Esophagus mucosa (tissue), 1 donor: Measurements from ENCODE around the gene TMEM35B. TPM values are rescaled to one million over a fixed set of nuclear protein-coding genes. Genes with fewer than 3 reads are reported as not detected.
"Not testable (repeated sequence)": the region's sequence is repeated elsewhere in the genome, so short reads cannot be mapped to it uniquely, and the experiment has no call there.

ENCODE experiments used
- ATAC-seq: fragments of 200-7000 bp; cut with Tn5 transposase; one replicate; pipeline ENCODE4 v1.9.1; 2020
- total RNA-seq: library from RNA; stranded (reverse); gene quantifications from one replicate; pipeline ENCODE4 v1.2.4, GENCODE V29; 2023
- donor health status: DM: yes; HTN: yes; CAD: no.

TMEM35B gene
- total RNA-seq, 1 donor from 2014 or later: 4.2 TPM

GRCh38 chr1:34975771-34976170 lies 9.4 kb downstream of the TMEM35B start:
- ATAC-seq: no peak

GRCh38 chr1:34975338-34975737 lies 9.8 kb downstream of the TMEM35B start:
- no peak for ATAC-seq

- no peak for ATAC-seq
These were observed 10.5 kb downstream of the TMEM35B start for GRCh38 chr1:34974626-34975025.

DNA sequence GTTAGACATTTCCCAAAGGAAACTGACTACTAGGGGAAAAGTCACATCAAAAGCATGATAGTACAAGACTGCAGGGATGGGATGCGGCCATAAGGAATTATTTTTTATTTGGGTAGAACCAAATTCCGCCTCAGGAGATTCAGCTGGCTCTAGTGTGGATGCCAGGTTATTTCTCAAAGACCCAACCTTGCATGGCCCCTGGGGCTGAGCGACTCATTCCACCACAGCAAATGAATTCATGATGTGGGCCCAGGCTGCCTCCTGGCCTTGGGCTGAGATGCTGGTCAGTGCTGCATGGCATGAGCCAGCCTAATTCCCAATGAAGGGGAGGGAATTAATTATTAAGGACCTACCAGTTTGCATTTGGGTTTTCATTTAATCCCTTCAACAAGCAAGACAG lies 11.8 kb downstream of the TMEM35B start:
- ATAC-seq: no peak

DNA sequence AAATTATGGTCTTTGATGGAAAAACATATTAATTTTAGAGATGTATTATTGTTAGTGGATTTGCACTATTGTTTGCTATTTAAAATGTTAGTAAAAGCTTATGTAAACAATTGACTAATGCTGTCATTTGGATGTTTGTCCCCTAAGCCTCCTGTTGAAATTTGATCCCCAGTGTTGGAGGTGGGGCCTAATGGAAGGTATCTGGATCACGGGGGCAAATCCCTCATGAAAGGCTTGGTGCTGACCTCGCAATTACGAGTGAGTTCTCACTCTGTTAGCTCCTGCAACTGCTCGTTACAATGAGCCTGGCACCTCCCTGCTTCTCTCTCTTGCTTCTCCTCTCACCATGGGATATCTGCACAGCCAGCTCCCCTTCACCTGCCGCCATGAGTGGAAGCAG lies 14.3 kb downstream of the TMEM35B start:
- ATAC-seq: no peak

GRCh38 chr1:34970220-34970735 lies 14.9 kb downstream of the TMEM35B start:
- no peak for ATAC-seq

DNA sequence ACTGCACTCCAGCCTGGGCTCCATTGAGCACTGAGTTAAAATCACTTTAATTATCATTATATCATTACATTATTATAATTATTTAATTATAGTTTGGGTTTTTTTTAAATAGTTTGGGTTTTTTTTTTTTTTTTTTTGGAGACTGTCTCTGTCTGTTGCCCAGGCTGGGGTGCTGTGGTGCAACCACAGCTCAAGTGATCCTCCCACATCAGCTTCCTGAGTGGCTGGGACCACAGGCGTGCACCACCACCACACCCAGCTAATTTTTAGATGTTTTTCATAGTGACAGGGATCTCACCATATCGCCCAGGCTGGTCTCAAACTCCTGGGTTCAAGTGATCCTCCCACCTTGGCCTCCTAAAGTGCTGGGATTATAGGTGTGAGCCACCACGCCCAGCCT lies 16.9 kb downstream of the TMEM35B start:
- ATAC-seq: not testable (repeated sequence)

- ATAC-seq: not testable (repeated sequence)
These were observed 17.5 kb downstream of the TMEM35B start for GRCh38 chr1:34967672-34968071.

DNA sequence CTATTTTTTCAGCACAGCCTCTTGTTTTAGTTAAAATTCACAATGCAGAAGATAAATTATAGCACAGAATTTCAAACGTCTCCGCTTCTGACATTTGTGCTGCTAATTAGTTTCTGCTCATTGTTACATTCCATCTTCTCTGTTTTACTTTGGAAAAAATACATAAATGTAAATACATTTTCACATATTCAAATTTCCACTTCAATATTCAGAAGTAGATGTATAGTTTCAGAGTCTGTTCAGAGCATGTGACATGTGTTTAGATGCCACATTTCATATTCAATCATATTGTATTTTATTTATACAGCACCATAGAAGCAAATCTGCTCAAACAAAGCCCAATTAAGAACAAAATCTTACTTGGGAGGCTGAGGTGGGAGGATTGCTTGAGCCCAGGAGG lies 19.6 kb downstream of the TMEM35B start:
- ATAC-seq: no peak

DNA sequence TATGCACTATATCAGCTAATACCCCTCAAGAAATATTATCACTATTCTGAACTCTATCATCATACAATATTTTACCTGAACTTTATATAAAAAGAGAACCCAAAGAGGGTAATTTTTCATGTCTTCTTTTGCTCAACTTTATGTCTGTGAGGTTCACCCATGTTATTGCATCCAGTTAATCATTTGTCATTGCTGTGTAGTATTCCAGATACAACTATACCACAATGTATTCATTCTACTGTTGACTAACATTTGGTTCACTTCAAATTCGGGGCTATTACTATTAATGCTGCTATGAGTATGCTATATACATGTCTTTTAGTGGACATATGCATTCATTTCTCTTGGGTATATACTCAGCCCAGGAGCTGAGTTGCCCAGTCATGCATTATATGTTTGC lies 34.7 kb downstream of the TMEM35B start:
- ATAC-seq: no peak

- ATAC-seq: not testable (repeated sequence)
These were observed 36.4 kb downstream of the TMEM35B start for GRCh38 chr1:34948739-34949138.

DNA sequence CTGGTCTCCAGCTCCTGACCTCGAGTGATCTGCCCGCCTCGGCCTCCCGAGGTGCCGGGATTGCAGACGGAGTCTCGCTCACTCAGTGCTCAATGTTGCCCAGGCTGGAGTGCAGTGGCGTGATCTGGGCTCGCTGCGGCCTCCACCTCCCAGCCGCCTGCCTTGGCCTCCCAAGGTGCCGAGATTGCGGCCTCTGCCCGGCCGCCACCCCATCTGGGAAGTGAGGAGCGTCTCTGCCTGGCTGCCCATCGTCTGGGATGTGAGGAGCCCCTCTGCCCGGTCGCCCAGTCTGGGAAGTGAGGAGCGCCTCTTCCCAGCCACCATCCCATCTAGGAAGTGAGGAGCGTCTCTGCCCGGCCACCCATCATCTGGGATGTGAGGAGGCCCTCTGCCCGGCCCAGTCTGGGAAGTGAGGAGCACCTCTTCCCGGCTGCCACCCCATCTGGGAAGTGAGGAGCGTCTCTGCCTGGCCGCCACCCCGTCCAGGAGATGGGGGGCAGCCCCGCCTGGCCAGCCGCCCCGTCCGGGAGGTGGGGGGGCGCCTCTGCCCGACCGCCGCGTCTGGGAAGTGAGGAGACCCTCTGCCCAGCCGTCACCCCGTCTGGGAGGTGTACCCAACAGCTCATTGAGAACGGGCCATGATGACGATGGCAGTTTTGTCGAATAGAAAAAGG lies 37.4 kb downstream of the TMEM35B start:
- ATAC-seq: not testable (repeated sequence)

- ATAC-seq: no peak
These were observed 38.9 kb downstream of the TMEM35B start for GRCh38 chr1:34946211-34946610.

- not testable (repeated sequence) for ATAC-seq
These were observed 43.3 kb downstream of the TMEM35B start for GRCh38 chr1:34941798-34942197.

Other genes with a start within 250 kb of the TMEM35B start
- 78.8 TPM for gene GJB5, start 230.3 kb downstream of the TMEM35B start, total RNA-seq
- 1.4 TPM for gene GJB4, start 225.6 kb downstream of the TMEM35B start, total RNA-seq
- 61.7 TPM for gene GJB3, start 204.1 kb downstream of the TMEM35B start, total RNA-seq
- 2.0 TPM for gene GJA4, start 192.3 kb downstream of the TMEM35B start, total RNA-seq
- 40.4 TPM for gene SMIM12, start 125.6 kb downstream of the TMEM35B start, total RNA-seq
- 0.28 TPM for gene DLGAP3, start 55.7 kb downstream of the TMEM35B start, total RNA-seq
- gene ZMYM6, start 46.6 kb upstream of the TMEM35B start, total RNA-seq: 14.9 TPM
- gene ZMYM1, start 94.0 kb upstream of the TMEM35B start, total RNA-seq: 17.5 TPM
- gene SFPQ, start 207.8 kb upstream of the TMEM35B start, total RNA-seq: 116 TPM